SK-N-SH treated with all-trans-retinoic acid at 6 μM for 48 hours (cell line): ENCODE data around the gene GPC6.

Experiments used
- ARNTL ChIP-seq: fragments of 450-650 bp; formaldehyde crosslinking; IDR thresholded peaks from 2 replicates; pipeline ENCODE4 v1.5.0; 2020; ENCODE audit warnings: low read depth, mild to moderate bottlenecking, moderate library complexity, borderline replicate concordance
- CREB5 ChIP-seq: fragments of 250-450 bp; sonication (Bioruptor Pico); IDR thresholded peaks from 2 replicates; pipeline ENCODE4 v1.5.1; 2020; ENCODE audit warnings: low read depth, mild to moderate bottlenecking, moderate library complexity
- CSRNP3 ChIP-seq: fragments of 250-450 bp; sonication (Bioruptor Pico); IDR thresholded peaks from 2 replicates; pipeline ENCODE4 v1.5.1; 2021; ENCODE audit warnings: mild to moderate bottlenecking, moderate library complexity
- ESRRG ChIP-seq: fragments of 250-450 bp; sonication (Bioruptor Pico); IDR thresholded peaks from 2 replicates; pipeline ENCODE4 v1.6.1; 2021; ENCODE audit warnings: mild to moderate bottlenecking
- ISL1 ChIP-seq: fragments of 250-450 bp; sonication (Bioruptor Pico); IDR thresholded peaks from 2 replicates; pipeline ENCODE4 v2.1.2; 2022; ENCODE audit warnings: mild to moderate bottlenecking, moderate library complexity
- PATZ1 ChIP-seq: fragments of 250-450 bp; sonication (Bioruptor Pico); IDR thresholded peaks from 2 replicates; pipeline ENCODE4 v1.8.0; 2020; ENCODE audit warnings: mild to moderate bottlenecking, moderate library complexity, borderline replicate concordance
- POU6F1 ChIP-seq: fragments of 250-450 bp; sonication (Bioruptor Pico); IDR thresholded peaks from 2 replicates; pipeline ENCODE4 v1.8.0; 2021; ENCODE audit warnings: low read depth, mild to moderate bottlenecking, moderate library complexity, borderline replicate concordance
- TCF4 ChIP-seq: fragments of 250-450 bp; sonication (Bioruptor Pico); IDR thresholded peaks from 2 replicates; pipeline ENCODE4 v1.8.0; 2021; ENCODE audit warnings: mild to moderate bottlenecking, moderate library complexity, borderline replicate concordance
- TOX ChIP-seq: fragments of 250-450 bp; sonication (Bioruptor Pico); IDR thresholded peaks from 2 replicates; pipeline ENCODE4 v1.8.0; 2021; ENCODE audit warnings: mild to moderate bottlenecking, moderate library complexity, borderline replicate concordance
- TSHZ2 ChIP-seq: fragments of 250-450 bp; sonication (Bioruptor Pico); IDR thresholded peaks from 2 replicates; pipeline ENCODE4 v1.5.0; 2020; ENCODE audit warnings: mild to moderate bottlenecking, moderate library complexity
- ZFP3 ChIP-seq: fragments of 250-450 bp; sonication (Bioruptor Pico); IDR thresholded peaks from 2 replicates; pipeline ENCODE4 v1.5.0; 2020; ENCODE audit warnings: mild to moderate bottlenecking, moderate library complexity
- ZNF565 ChIP-seq: fragments of 450-650 bp; formaldehyde crosslinking; conservative IDR thresholded peaks from 2 replicates; pipeline ENCODE4 v1.5.0; 2020; ENCODE audit warnings: low read depth, mild to moderate bottlenecking, moderate library complexity

GRCh38 chr13:93853912-93854311 lies 627.3 kb downstream of the GPC6 start:
- TF ChIP-seq ZNF565 (CRISPR knock-in tag) (no peak), CSRNP3 (CRISPR knock-in tag) (no peak), ARNTL (CRISPR knock-in tag) (no peak), PATZ1 (CRISPR knock-in tag) (no peak), TOX (CRISPR knock-in tag) (no peak), TCF4 (no peak), ESRRG (no peak), ISL1 (CRISPR knock-in tag) (no peak), TSHZ2 (CRISPR knock-in tag) (no peak), CREB5 (no peak), POU6F1 (no peak), ZFP3 (CRISPR knock-in tag) (no peak)
